Stomach (tissue), 9 donors: ENCODE results near the gene ZNF18. TPM values are rescaled to one million over a fixed set of nuclear protein-coding genes. Genes with fewer than 3 reads are reported as not detected.
"Not testable (repeated sequence)": the region's sequence is repeated elsewhere in the genome, so short reads cannot be mapped to it uniquely, and the experiment has no call there.

ENCODE experiments used
- DNase-seq, 2 donors: peaks; one replicate each; pipeline versions ENCODE4 v3.0.0 to v3.0.0-alpha.2; 2013 to 2019
- H3K27ac ChIP-seq, 5 donors: fragments of 200-600 bp in 4 of 5; sonication (generic) in 4 of 5; one replicate each; pipeline ENCODE4 v1.5.1; 2013 to 2019; ENCODE audit warnings: mild to moderate bottlenecking in 1 of 5, moderate library complexity in 1 of 5
- H3K27me3 ChIP-seq, 3 donors: fragments of 200-600 bp; sonication (generic); one replicate each; pipeline ENCODE4 v1.5.1; 2017 to 2019; ENCODE audit warnings: mixed run types in 1 of 3
- H3K36me3 ChIP-seq, 4 donors: fragments of 200-600 bp; sonication (generic); 1 replicate in 3 of 4; 2 replicates in 1 of 4; pipeline ENCODE4 v1.5.1; 2016 to 2019
- H3K4me1 ChIP-seq, 4 donors: fragments of 200-600 bp; sonication (generic); one replicate each; pipeline ENCODE4 v1.5.1; 2016 to 2019
- H3K4me3 ChIP-seq, 4 donors: fragments of 200-600 bp; sonication (generic) in 3 of 4; one replicate each; pipeline ENCODE4 v1.5.1; 2016 to 2019; ENCODE audit warnings: mild to moderate bottlenecking in 1 of 4
- H3K9me3 ChIP-seq, 4 donors: fragments of 200-600 bp; sonication (generic); one replicate each; pipeline ENCODE4 v1.5.1; 2016 to 2019
- CTCF ChIP-seq, 7 experiments: fragments of 450-650 bp in 4 of 7; fragments of 200-600 bp in 3 of 7; sonication (generic) in 3 of 7; IDR thresholded peaks; one replicate each; pipeline ENCODE4 v1.5.1; 2016 to 2019; ENCODE audit warnings: antibody characterized with exemption in 7 of 7, control low read depth in 2 of 7, mild to moderate bottlenecking in 1 of 7
- EP300 ChIP-seq: sonication (generic); formaldehyde crosslinking; IDR thresholded peaks from one replicate; pipeline ENCODE4 v1.6.1; 2017; ENCODE audit warnings: antibody characterized with exemption
- POLR2A ChIP-seq, 4 donors: fragments of 450-650 bp; IDR thresholded peaks; one replicate each; pipeline ENCODE4 v1.6.1; 2016; ENCODE audit warnings: antibody characterized with exemption in 4 of 4, control low read depth in 2 of 4, mild to moderate bottlenecking in 1 of 4, moderate library complexity in 1 of 4
- POLR2AphosphoS5 ChIP-seq, 3 donors: sonication (generic); formaldehyde crosslinking; IDR thresholded peaks; one replicate each; pipeline ENCODE4 v1.6.1; 2016; ENCODE audit warnings: antibody characterized with exemption in 3 of 3
- WGBS, 5 donors: extraction: QIAGEN DNeasy Blood & Tissue Kit in 3 of 5; methylation state at CpG; one replicate each; pipeline versions ENCODE4 v1.1.5 to v1.1.7; 2013 to 2018; 5-methylcytosine and 5-hydroxymethylcytosine counted together
- intact Hi-C: fragments of 100-400 bp; cut with DNase I; formaldehyde crosslinking; loops from one replicate; pipeline ENCODE4 v1.15.1; 2023; ENCODE audit warnings: low total_unique reads
- polyA plus RNA-seq, 3 donors: library from polyadenylated mRNA; stranded (reverse); fragments of 200-250 nt; gene quantifications; one replicate each; pipeline ENCODE4 v1.2.3, GENCODE V29; 2013
- total RNA-seq, 5 donors: library from RNA; depleted of rRNA; stranded (reverse); fragments of >200 nt; gene quantifications; one replicate each; pipeline versions ENCODE4 v1.1.0 to v1.2.3, GENCODE V29; 2014 to 2016
- donor health status: healthy with polysubstance abuse.
- donor health status: Bipolar disorder and iron deficiency.
- donor health status: healthy.

Gene ZNF18
- total and polyA plus RNA-seq, 8 donors, result 3.7 to 13.2 (median 6.7) TPM; not detected in 1

GRCh38 chr17:11953924-11954323 lies 43.4 kb downstream of the ZNF18 start:
- Histone ChIP-seq H3K27ac (no peak overlapping the region), H3K4me1 (peaks cover 0 to 3% (median under 1%) of the 10 kb centered on the region in 4 donors), H3K36me3 (peaks cover 0 to 17% (median 4%) of the 10 kb centered on the region in 4 donors), H3K27me3 (no peaks in the 10 kb centered on the region), H3K4me3 (no peak overlapping the region), H3K9me3 (peaks cover 0 to 34% (median 12%) of the 10 kb centered on the region in 4 donors)
- TF ChIP-seq POLR2A (IDR thresholded peaks at IDR 0.05) (no peak), EP300 (no peak), POLR2AphosphoS5 (IDR thresholded peaks at IDR 0.05) (no peak), CTCF (IDR thresholded peaks at IDR 0.05) (no peak)
- no peak for DNase-seq
- intact Hi-C loops, result no loop called here
- 89 to 100% (median 97%) methylated on average over 1 of the region's 1 CpG for WGBS, 5 donors

- H3K27ac ChIP-seq, result no peak overlapping the region
- peaks cover 0 to 9% (median 4%) of the 10 kb centered on the region in 4 donors for H3K4me1 ChIP-seq
- DNase-seq, result no peak
- H3K27me3 ChIP-seq, result no peaks in the 10 kb centered on the region
- no peak for TF ChIP-seq CTCF (IDR thresholded peaks at IDR 0.05)
- no peak for TF ChIP-seq POLR2AphosphoS5 (IDR thresholded peaks at IDR 0.05)
- no peak for TF ChIP-seq EP300
- TF ChIP-seq POLR2A (IDR thresholded peaks at IDR 0.05), result no peak
- intact Hi-C loops, result no loop called here
- H3K9me3 ChIP-seq, result peaks cover 0 to 34% (median 12%) of the 10 kb centered on the region in 4 donors
- no peak overlapping the region for H3K4me3 ChIP-seq
- peaks cover 0 to 7% (median 1%) of the 10 kb centered on the region in 4 donors for H3K36me3 ChIP-seq
- WGBS, 5 donors, result 96 to 99% (median 99%) methylated on average over 3 of the region's 3 CpGs
Observed at GRCh38 chr17:11952610-11953009, 44.7 kb downstream of the ZNF18 start.

GRCh38 chr17:11950771-11951519 lies 46.3 kb downstream of the ZNF18 start:
- TF ChIP-seq POLR2A (IDR thresholded peaks at IDR 0.05), result no peak
- no peak for TF ChIP-seq CTCF (IDR thresholded peaks at IDR 0.05)
- no peak for TF ChIP-seq POLR2AphosphoS5 (IDR thresholded peaks at IDR 0.05)
- TF ChIP-seq EP300, result no peak

GRCh38 chr17:11949571-11949970 lies 47.7 kb downstream of the ZNF18 start:
- H3K4me3 ChIP-seq, H3K27me3 ChIP-seq, H3K4me1 ChIP-seq, intact Hi-C loops, DNase-seq, H3K36me3 ChIP-seq, H3K27ac ChIP-seq: not testable (repeated sequence)
- H3K9me3 ChIP-seq, result peaks cover 0 to 22% (median 12%) of the 10 kb centered on the region in 4 donors
- 72 to 100% (median 97%) methylated on average over 1 of the region's 1 CpG for WGBS, 5 donors

More at GRCh38 chr17:11950771-11951519, 46.3 kb downstream of the ZNF18 start:
- WGBS, 5 donors, result 73 to 85% (median 79%) methylated on average over 7 of the region's 7 CpGs
- H3K4me1 ChIP-seq, result peaks cover 0 to 9% (median 4%) of the 10 kb centered on the region in 4 donors
- H3K27ac ChIP-seq, result no peak overlapping the region
- no peak overlapping the region for H3K4me3 ChIP-seq
- DNase-seq, result no peak
- peaks cover 0 to 7% (median 0%) of the 10 kb centered on the region in 4 donors for H3K36me3 ChIP-seq
- H3K27me3 ChIP-seq, result no peaks in the 10 kb centered on the region
- intact Hi-C loops, result no loop called here
- peaks cover 0 to 34% (median 12%) of the 10 kb centered on the region in 4 donors for H3K9me3 ChIP-seq

- TF ChIP-seq EP300 (no peak), CTCF (IDR thresholded peaks at IDR 0.05) (no peak)
- Histone ChIP-seq H3K9me3 (peaks cover 0 to 14% (median 10%) of the 10 kb centered on the region in 4 donors), H3K4me3 (peak overlapping the region in 1 of 4 donors; percentile 12), H3K27me3 (no peaks in the 10 kb centered on the region), H3K36me3 (peaks cover 0 to 7% (median 0%) of the 10 kb centered on the region in 4 donors), H3K27ac (no peak overlapping the region), H3K4me1 (peaks cover 0 to 9% (median 4%) of the 10 kb centered on the region in 4 donors)
- WGBS, 5 donors, result 18 to 28% (median 25%) methylated on average over 5 to 6 of the region's 6 CpGs
- peak in 1 of 2 donors; percentile 53 for DNase-seq
- intact Hi-C loops, result no loop called here
Observed at GRCh38 chr17:11948789-11949188, 48.5 kb downstream of the ZNF18 start.
